ENCODE data around the gene DES. TPM values are rescaled to one million over a fixed set of nuclear protein-coding genes. Genes with fewer than 3 reads are reported as not detected.

Gene DES
- total RNA-seq, 2 experiments from 2014 or later, result not detected

DNA sequence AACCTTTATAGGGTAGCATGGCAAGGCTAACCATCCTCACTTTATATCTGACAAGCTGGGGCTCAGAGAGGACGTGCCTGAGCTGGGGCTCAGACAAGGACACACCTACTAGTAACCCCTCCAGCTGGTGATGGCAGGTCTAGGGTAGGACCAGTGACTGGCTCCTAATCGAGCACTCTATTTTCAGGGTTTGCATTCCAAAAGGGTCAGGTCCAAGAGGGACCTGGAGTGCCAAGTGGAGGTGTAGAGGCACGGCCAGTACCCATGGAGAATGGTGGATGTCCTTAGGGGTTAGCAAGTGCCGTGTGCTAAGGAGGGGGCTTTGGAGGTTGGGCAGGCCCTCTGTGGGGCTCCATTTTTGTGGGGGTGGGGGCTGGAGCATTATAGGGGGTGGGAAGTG lies 1.2 kb upstream of the DES start:
- no peak for DNase-seq
- POLR2A ChIA-PET, result no interaction called here
- H3K36me3 Mint-ChIP-seq (ENCODE audit: low read depth), result no peaks in the 10 kb centered on the region
- no peak overlapping the region for H3K4me3 Mint-ChIP-seq
- H3K27me3 Mint-ChIP-seq, result peaks cover 45% of the 10 kb centered on the region
- CTCF ChIA-PET, result interaction anchor here (1.0 to 2.0 kb wide), 4 partner anchors 13 to 127 kb away, joined by 3 to 7 read pairs (median 4); partner anchors contain the start of genes CHPF and TMEM198
- H3K9me3 Mint-ChIP-seq, result no peaks in the 10 kb centered on the region
- H3K4me1 Mint-ChIP-seq, result peaks cover 5% of the 10 kb centered on the region
- no peak overlapping the region for H3K27ac Mint-ChIP-seq

DNA sequence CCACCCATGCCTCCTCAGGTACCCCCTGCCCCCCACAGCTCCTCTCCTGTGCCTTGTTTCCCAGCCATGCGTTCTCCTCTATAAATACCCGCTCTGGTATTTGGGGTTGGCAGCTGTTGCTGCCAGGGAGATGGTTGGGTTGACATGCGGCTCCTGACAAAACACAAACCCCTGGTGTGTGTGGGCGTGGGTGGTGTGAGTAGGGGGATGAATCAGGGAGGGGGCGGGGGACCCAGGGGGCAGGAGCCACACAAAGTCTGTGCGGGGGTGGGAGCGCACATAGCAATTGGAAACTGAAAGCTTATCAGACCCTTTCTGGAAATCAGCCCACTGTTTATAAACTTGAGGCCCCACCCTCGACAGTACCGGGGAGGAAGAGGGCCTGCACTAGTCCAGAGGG lies 803 bp upstream of the DES start:
- ChIA-PET CTCF (interaction anchor here (1.0 to 2.0 kb wide), 2 partner anchors 13 to 66 kb away, joined by 3 to 7 read pairs; no protein-coding TSS in a partner anchor), POLR2A (no interaction called here)
- H3K4me3 Mint-ChIP-seq, result no peak overlapping the region
- peaks cover 5% of the 10 kb centered on the region for H3K4me1 Mint-ChIP-seq
- peaks cover 44% of the 10 kb centered on the region for H3K27me3 Mint-ChIP-seq
- DNase-seq, result no peak
- H3K36me3 Mint-ChIP-seq (ENCODE audit: low read depth), result no peaks in the 10 kb centered on the region
- H3K27ac Mint-ChIP-seq, result no peak overlapping the region
- H3K9me3 Mint-ChIP-seq, result no peaks in the 10 kb centered on the region

DNA sequence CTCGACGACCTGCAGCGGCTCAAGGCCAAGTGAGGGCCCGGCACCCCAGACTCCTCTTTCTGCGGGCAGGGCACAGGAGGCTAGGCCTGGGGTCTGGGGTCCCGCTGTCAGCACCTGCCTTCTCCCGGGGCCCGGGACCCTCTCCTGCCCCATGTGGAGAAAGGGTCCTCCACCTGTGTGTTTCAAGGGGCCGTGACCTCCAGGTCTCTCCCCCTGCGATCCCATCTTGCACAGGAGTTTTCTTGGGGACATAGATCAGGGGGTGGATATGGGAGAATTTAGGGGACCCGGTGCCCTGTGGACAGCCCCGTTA lies 791 bp downstream of the DES start:
- POLR2A ChIA-PET, result no interaction called here

DNA sequence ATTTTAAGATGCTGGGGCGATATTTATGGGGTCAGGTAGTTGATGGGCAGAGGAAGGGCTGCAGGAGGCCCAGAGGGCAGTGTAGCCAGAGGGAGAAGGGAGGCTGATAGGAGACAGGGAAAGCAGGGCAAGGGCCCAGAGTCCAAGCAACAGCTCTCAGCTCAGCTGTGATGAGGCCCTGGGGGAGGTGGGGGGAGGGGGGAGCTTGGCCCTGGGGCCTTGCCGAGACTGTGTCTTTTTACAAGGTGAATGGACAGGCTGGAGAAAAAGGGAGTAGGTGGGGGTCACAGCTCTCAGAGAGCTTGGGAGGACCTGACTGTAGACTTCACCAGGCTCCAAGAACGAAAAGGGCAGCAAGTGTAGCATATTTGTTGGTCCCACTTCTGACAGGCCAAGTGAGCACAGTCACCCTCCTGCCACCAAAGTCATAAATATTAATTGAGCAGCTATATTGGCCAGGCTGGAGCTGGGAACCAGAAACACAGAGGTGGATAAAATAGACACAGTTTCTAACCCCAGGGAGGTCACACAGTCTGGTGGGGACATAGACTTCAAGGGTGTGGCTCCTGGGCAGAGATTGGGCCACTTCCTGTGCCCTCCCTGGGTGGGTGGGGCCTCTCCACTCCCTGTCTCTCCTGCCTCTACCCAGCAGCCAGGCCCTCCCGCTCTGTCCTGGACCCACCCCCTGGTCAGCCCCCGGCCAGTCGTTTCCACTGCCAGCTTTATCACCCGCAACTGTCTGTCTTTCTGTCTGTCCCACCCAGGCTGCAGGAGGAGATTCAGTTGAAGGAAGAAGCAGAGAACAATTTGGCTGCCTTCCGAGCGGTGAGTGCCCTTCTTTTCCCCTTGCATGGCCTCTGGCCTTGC lies 1.4 kb downstream of the DES start:
- Mint-ChIP-seq H3K36me3 (ENCODE audit: low read depth) (no peaks in the 10 kb centered on the region), H3K27ac (no peak overlapping the region), H3K27me3 (peaks cover 32% of the 10 kb centered on the region), H3K4me1 (peaks cover 5% of the 10 kb centered on the region), H3K4me3 (no peak overlapping the region), H3K9me3 (no peaks in the 10 kb centered on the region)
- DNase-seq, result no peak
- ChIA-PET POLR2A (no interaction called here), CTCF (interaction anchor here (1.0 kb wide), 1 partner anchor 110 kb away, joined by 3 read pairs; no protein-coding TSS in a partner anchor)

More for the DNA sequence above, 791 bp downstream of the DES start:
- CTCF ChIA-PET, result interaction anchor here (0.6 to 0.8 kb wide), 3 partner anchors 22 to 123 kb away, joined by 3 read pairs; no protein-coding TSS in a partner anchor
- Mint-ChIP-seq H3K4me1 (peaks cover 5% of the 10 kb centered on the region), H3K27me3 (peaks cover 33% of the 10 kb centered on the region), H3K36me3 (ENCODE audit: low read depth) (no peaks in the 10 kb centered on the region), H3K4me3 (no peak overlapping the region), H3K27ac (no peak overlapping the region), H3K9me3 (no peaks in the 10 kb centered on the region)
- DNase-seq, result no peak

DNA sequence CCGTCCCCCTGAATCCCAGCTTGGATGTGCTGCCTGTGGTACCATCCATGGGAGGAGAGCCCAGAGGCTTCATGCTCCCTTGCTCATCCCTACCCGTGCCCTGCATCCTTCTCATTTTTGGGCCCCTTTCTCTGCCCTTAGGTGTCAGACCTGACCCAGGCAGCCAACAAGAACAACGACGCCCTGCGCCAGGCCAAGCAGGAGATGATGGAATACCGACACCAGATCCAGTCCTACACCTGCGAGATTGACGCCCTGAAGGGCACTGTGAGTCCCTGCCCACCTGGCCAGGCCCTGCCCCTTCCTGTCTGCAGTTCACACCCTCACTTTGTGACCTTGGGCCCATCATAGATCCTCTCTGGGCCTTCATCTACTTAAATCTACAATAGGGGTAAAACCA lies 2.5 kb downstream of the DES start:
- Mint-ChIP-seq H3K9me3 (no peaks in the 10 kb centered on the region), H3K4me3 (no peak overlapping the region), H3K36me3 (ENCODE audit: low read depth) (no peaks in the 10 kb centered on the region), H3K4me1 (peaks cover 5% of the 10 kb centered on the region), H3K27ac (no peak overlapping the region), H3K27me3 (peaks cover 23% of the 10 kb centered on the region)
- ChIA-PET POLR2A (no interaction called here), CTCF (no interaction called here)
- DNase-seq, result no peak

DNA sequence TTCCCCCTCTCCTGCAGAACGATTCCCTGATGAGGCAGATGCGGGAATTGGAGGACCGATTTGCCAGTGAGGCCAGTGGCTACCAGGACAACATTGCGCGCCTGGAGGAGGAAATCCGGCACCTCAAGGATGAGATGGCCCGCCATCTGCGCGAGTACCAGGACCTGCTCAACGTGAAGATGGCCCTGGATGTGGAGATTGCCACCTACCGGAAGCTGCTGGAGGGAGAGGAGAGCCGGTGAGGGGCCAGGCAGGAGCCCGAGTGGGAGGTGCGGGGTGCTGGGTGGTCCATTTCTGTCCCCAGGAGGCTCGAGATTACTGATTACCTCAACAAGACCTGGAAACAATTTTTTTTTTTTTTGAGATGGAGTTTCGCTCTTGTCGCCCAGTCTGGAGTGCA lies 3.1 kb downstream of the DES start:
- no peak for DNase-seq
- ChIA-PET CTCF (interaction anchor here (1.5 kb wide), 1 partner anchor 9 kb away, joined by 3 read pairs; no protein-coding TSS in a partner anchor), POLR2A (no interaction called here)
- H3K27ac Mint-ChIP-seq, result no peak overlapping the region
- H3K9me3 Mint-ChIP-seq, result no peaks in the 10 kb centered on the region
- H3K36me3 Mint-ChIP-seq (ENCODE audit: low read depth), result no peaks in the 10 kb centered on the region
- no peak overlapping the region for H3K4me3 Mint-ChIP-seq
- H3K4me1 Mint-ChIP-seq, result peaks cover 5% of the 10 kb centered on the region
- H3K27me3 Mint-ChIP-seq, result peaks cover 20% of the 10 kb centered on the region

DNA sequence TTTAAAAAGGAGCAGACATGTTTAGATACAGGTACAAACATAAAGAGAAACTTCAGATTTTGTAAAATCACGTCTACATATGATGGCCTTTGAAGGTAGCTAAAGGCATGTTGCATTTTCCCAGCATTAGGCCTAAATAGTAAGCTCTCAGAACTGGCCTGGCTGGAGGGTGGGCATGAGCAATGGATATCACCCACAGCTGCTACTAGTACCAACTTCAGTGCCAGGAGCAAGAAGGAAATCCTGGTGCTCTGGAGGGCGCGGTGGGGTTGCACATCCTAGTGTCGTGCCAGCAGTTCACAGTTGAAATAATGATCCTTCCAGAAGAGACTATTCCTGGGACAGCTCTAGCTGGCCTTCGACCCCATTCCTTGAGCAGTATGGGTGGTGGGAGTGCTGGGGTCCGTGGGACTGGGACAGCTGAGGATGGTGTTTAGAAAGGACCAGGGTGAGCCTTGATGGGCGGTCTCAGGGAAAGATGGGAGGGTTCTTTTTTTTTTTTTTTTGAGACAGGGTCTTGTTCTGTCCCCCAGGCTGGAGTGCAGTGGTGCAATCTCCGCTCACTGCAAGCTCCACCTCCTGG lies 4.9 kb downstream of the DES start:
- POLR2A ChIA-PET, result no interaction called here
- no peak for DNase-seq

DNA sequence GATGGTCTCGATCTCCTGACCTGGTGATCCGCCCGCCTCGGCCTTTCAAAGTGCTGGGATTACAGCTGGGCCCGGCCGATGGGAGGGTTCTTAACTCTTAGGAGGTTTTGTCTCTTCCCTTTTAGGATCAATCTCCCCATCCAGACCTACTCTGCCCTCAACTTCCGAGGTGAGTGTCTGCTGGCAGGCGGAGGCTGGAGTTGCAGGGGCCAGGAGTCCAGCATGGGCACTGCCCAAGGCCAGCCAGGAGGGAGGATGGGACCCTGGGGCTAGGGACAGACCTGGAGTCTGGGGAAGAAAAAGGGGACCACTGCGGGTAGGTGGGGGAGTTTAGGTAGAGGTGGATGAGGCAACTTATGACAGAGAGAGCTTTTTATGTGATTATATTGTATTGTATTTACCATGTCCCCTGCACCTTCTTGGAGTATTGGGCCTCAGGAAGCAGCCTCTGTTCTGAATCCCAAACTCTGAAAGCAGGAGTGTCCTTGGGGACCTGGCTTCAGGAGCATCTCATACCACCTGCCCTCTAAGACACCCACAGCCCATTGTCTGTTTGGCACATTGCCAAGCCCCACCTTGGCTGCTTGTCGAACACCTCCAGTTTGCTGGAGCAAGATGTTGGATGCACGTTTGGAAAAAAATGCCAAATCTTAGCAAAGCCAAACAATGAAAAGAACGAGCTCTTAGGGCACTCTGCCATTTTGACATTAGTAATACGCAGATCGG lies 5.6 kb downstream of the DES start:
- H3K4me3 Mint-ChIP-seq, result no peak overlapping the region
- CTCF ChIA-PET, result interaction anchor here (1.4 kb wide), 1 partner anchor 13 kb away, joined by 3 read pairs; no protein-coding TSS in a partner anchor
- H3K9me3 Mint-ChIP-seq, result no peaks in the 10 kb centered on the region
- no peak overlapping the region for H3K27ac Mint-ChIP-seq
- H3K4me1 Mint-ChIP-seq, result peaks cover 5% of the 10 kb centered on the region
- POLR2A ChIA-PET, result no interaction called here
- DNase-seq, result no peak
- H3K36me3 Mint-ChIP-seq (ENCODE audit: low read depth), result no peaks in the 10 kb centered on the region
- peaks cover 18% of the 10 kb centered on the region for H3K27me3 Mint-ChIP-seq

More for the DNA sequence above, 4.9 kb downstream of the DES start:
- no peaks in the 10 kb centered on the region for H3K9me3 Mint-ChIP-seq
- peaks cover 5% of the 10 kb centered on the region for H3K4me1 Mint-ChIP-seq
- H3K36me3 Mint-ChIP-seq (ENCODE audit: low read depth), result no peaks in the 10 kb centered on the region
- CTCF ChIA-PET, result interaction anchor here (1.4 kb wide), 1 partner anchor 12 kb away, joined by 3 read pairs; no protein-coding TSS in a partner anchor
- no peak overlapping the region for H3K4me3 Mint-ChIP-seq
- H3K27ac Mint-ChIP-seq, result no peak overlapping the region
- H3K27me3 Mint-ChIP-seq, result peaks cover 20% of the 10 kb centered on the region

DNA sequence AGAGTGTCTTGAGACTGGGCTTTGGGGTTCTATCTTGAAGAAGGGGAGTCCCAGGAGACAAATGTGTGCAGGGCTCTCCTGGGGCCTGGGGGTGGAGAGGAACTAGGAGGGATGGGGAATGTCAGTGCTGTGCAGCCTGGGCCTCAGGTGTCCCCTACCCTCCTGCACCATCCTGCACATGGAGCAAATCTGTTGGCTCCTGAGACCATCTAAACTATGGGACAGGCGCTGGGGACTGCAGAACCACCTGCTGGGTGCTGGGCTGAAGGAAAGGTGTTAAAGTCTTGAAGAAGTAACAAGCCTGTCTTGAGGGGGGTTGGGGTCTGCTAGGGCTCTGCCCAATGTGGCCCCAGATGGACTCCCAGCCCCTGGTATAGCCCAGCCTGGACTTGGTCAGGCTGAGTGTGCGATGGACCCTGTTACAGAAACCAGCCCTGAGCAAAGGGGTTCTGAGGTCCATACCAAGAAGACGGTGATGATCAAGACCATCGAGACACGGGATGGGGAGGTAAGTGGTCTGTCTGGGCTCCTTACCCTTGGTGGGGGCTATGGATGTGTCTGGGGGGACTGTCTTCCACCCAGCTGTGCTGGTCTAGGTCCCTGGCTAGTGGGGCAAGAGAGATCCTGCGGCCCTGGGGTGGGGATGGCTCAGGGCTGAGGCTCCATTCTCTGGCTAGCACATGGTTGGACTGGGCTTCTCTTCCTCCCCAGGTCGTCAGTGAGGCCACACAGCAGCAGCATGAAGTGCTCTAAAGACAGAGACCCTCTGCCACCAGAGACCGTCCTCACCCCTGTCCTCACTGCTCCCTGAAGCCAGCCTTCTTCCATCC lies 7.3 kb downstream of the DES start:
- no peak for DNase-seq
- Mint-ChIP-seq H3K9me3 (no peaks in the 10 kb centered on the region), H3K36me3 (ENCODE audit: low read depth) (no peaks in the 10 kb centered on the region), H3K4me1 (no peaks in the 10 kb centered on the region), H3K4me3 (no peak overlapping the region), H3K27me3 (peaks cover 6% of the 10 kb centered on the region), H3K27ac (no peak overlapping the region)
- POLR2A ChIA-PET, result no interaction called here
- CTCF ChIA-PET, result interaction anchor here (0.7 kb wide), 1 partner anchor 22 kb away, joined by 3 read pairs; no protein-coding TSS in a partner anchor

DNA sequence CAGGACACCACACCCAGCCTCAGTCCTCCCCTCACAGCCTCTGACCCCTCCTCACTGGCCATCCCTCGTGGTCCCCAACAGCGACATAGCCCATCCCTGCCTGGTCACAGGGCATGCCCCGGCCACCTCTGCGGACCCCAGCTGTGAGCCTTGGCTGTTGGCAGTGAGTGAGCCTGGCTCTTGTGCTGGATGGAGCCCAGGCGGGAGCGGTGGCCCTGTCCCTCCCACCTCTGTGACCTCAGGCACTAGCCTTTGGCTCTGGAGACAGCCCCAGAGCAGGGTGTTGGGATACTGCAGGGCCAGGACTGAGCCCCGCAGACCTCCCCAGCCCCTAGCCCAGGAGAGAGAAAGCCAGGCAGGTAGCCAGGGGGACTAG lies 7.9 kb downstream of the DES start:
- ChIA-PET POLR2A (no interaction called here), CTCF (interaction anchor here (0.7 kb wide), 1 partner anchor 23 kb away, joined by 3 read pairs; no protein-coding TSS in a partner anchor)
- no peaks in the 10 kb centered on the region for H3K36me3 Mint-ChIP-seq (ENCODE audit: low read depth)
- H3K27ac Mint-ChIP-seq, result no peak overlapping the region
- H3K4me1 Mint-ChIP-seq, result no peaks in the 10 kb centered on the region
- H3K27me3 Mint-ChIP-seq, result peaks cover 6% of the 10 kb centered on the region
- DNase-seq, result no peak
- H3K4me3 Mint-ChIP-seq, result no peak overlapping the region
- no peaks in the 10 kb centered on the region for H3K9me3 Mint-ChIP-seq

DNA sequence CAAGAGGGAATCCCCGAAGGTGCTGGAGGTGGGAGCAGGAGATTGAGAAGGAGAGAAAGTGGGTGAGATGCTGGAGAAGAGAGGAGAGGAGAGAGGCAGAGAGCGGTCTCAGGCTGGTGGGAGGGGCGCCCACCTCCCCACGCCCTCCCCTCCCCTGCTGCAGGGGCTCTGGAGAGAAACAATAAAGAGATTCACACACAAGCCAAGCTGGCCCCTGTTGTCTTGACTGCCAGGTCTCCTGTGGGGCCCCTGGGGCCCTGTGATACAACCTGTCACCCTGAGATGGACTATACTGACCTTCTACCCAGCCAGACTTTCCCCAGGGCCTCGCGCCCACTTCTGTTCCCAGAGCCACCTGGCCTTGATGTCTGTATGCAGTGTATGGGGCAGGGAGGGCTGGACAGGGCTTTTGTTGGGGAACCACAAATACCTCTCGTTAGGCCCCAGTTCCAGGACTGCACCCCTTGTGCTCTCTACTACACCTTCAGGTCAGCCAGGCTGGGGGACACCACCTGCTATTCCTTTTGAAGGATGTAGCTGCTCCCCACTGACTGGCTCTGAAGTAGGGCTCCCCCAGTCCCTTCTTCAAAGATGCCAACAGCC lies 8.5 kb downstream of the DES start:
- H3K9me3 Mint-ChIP-seq, result no peaks in the 10 kb centered on the region
- POLR2A ChIA-PET, result no interaction called here
- H3K4me3 Mint-ChIP-seq, result no peak overlapping the region
- DNase-seq, result no peak
- no peak overlapping the region for H3K27ac Mint-ChIP-seq
- peaks cover 6% of the 10 kb centered on the region for H3K27me3 Mint-ChIP-seq
- CTCF ChIA-PET, result interaction anchor here (0.7 to 1.9 kb wide), 2 partner anchors 10 to 23 kb away, joined by 3 to 6 read pairs; no protein-coding TSS in a partner anchor
- no peaks in the 10 kb centered on the region for H3K4me1 Mint-ChIP-seq
- no peaks in the 10 kb centered on the region for H3K36me3 Mint-ChIP-seq (ENCODE audit: low read depth)

DNA sequence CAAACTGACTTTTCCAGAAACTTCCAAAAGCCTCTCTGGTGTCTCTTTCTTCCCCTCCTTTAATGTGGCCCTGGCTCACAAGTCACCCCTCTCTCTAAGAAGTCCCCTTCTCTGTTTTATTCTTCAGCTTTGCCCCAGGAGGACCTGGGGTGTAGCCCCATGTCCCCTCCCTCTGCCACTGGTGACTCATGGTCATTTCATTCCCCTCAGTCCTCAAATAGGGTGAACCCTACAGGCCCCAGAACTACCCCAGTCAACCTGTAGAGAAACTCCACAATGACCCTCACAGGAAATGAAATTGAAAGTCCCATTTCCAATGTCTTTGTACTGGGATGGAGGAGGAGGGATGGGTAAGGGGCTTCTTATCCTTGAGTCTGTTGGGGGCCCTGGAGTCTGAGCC lies 10.3 kb downstream of the DES start:
- H3K36me3 Mint-ChIP-seq (ENCODE audit: low read depth), result no peaks in the 10 kb centered on the region
- H3K27me3 Mint-ChIP-seq, result peaks cover 10% of the 10 kb centered on the region
- H3K4me3 Mint-ChIP-seq, result no peak overlapping the region
- POLR2A ChIA-PET, result no interaction called here
- H3K4me1 Mint-ChIP-seq, result no peaks in the 10 kb centered on the region
- no peak overlapping the region for H3K27ac Mint-ChIP-seq
- H3K9me3 Mint-ChIP-seq, result no peaks in the 10 kb centered on the region
- CTCF ChIA-PET, result interaction anchor here (1.2 to 1.9 kb wide), 2 partner anchors 8 to 27 kb away, joined by 3 to 6 read pairs; no protein-coding TSS in a partner anchor
- no peak for DNase-seq

All from activated CD4-positive, alpha-beta T cell treated with anti-CD3 and anti-CD28 coated beads, Interleukin-2, amount 10 ng/mL, durations not matched to agents 7 days and 5 days (primary cell).